Stimulated activated CD4-positive, alpha-beta T cell treated with anti-CD3 and anti-CD28 coated beads, Interleukin-12 subunit alpha, Interleukin-12 subunit beta, amount 100 ng/mL, for 48 hours (primary cell): ENCODE results near the gene TNIP3.

Experiments used
- DNase-seq, 3 donors: peaks; one replicate each; pipeline ENCODE4 v3.0.0-alpha.2; 2020; ENCODE audit warnings: low read depth in 2 of 3, low spot score in 1 of 3

TNIP3 gene

GRCh38 chr4:121139533-121140222 is 24.4 kb downstream of the TNIP3 start:
- no peak for DNase-seq

- peak in 2 of 3 donors; percentile 30 to 37 for DNase-seq
Observed at GRCh38 chr4:121138039-121138825, 25.9 kb downstream of the TNIP3 start.

- DNase-seq, result no peak
Observed at GRCh38 chr4:121130326-121130660, 33.8 kb downstream of the TNIP3 start.

- no peak for DNase-seq
Observed at GRCh38 chr4:121129606-121130325, 34.4 kb downstream of the TNIP3 start.

- DNase-seq, result no peak
Observed at GRCh38 chr4:121127100-121127499, 37.0 kb downstream of the TNIP3 start.

- DNase-seq, result no peak
Observed at GRCh38 chr4:121126449-121127006, 37.6 kb downstream of the TNIP3 start.

- no peak for DNase-seq
Observed at GRCh38 chr4:121125498-121125885, 38.6 kb downstream of the TNIP3 start.

GRCh38 chr4:121122661-121123060 is 41.5 kb downstream of the TNIP3 start:
- DNase-seq, result no peak

- no peak for DNase-seq
Observed at GRCh38 chr4:121119715-121120114, 44.4 kb downstream of the TNIP3 start.

- DNase-seq, result no peak
Observed at GRCh38 chr4:121118344-121118743, 45.8 kb downstream of the TNIP3 start.

- DNase-seq, result no peak
Observed at GRCh38 chr4:121114756-121115155, 49.4 kb downstream of the TNIP3 start.

GRCh38 chr4:121112530-121112929 is 51.6 kb downstream of the TNIP3 start:
- DNase-seq, result no peak

GRCh38 chr4:121108557-121108956 is 55.6 kb downstream of the TNIP3 start:
- no peak for DNase-seq

- no peak for DNase-seq
Observed at GRCh38 chr4:121107507-121107906, 56.6 kb downstream of the TNIP3 start.

GRCh38 chr4:121100093-121100775 is 63.9 kb downstream of the TNIP3 start:
- DNase-seq, result no peak

GRCh38 chr4:121098266-121098665 is 65.9 kb downstream of the TNIP3 start:
- DNase-seq, result no peak

GRCh38 chr4:121096629-121097028 is 67.5 kb downstream of the TNIP3 start:
- DNase-seq, result no peak

- DNase-seq, result no peak
Observed at GRCh38 chr4:121096191-121096590, 67.9 kb downstream of the TNIP3 start.

- DNase-seq, result no peak
Observed at GRCh38 chr4:121094297-121094966, 69.7 kb downstream of the TNIP3 start.

GRCh38 chr4:121093261-121093660 is 70.9 kb downstream of the TNIP3 start:
- no peak for DNase-seq

- no peak for DNase-seq
Observed at GRCh38 chr4:121091941-121092340, 72.2 kb downstream of the TNIP3 start.
